Measurements from ENCODE around the gene RAD21L1.
"Not testable (repeated sequence)": the region's sequence is repeated elsewhere in the genome, so short reads cannot be mapped to it uniquely, and the experiment has no call there.

RAD21L1 gene

GRCh38 chr20:1224205-1224890 lies 1.5 kb upstream of the RAD21L1 start:
- no peak for DNase-seq (ENCODE audit: low read depth in 4 of 4, low spot score in 1 of 4)

GRCh38 chr20:1225263-1225782 lies 521 bp upstream of the RAD21L1 start:
- DNase-seq (ENCODE audit: low read depth in 4 of 4, low spot score in 1 of 4) = no peak

- no peak for DNase-seq (ENCODE audit: low read depth in 4 of 4, low spot score in 1 of 4)
Measured at GRCh38 chr20:1229541-1229940, 3.7 kb downstream of the RAD21L1 start.

GRCh38 chr20:1232286-1233111 lies 6.7 kb downstream of the RAD21L1 start:
- no peak for DNase-seq (ENCODE audit: low read depth in 4 of 4, low spot score in 1 of 4)

- no peak for DNase-seq (ENCODE audit: low read depth in 4 of 4, low spot score in 1 of 4)
Measured at GRCh38 chr20:1240549-1240948, 14.7 kb downstream of the RAD21L1 start.

- DNase-seq (ENCODE audit: low read depth in 4 of 4, low spot score in 1 of 4) = no peak
Measured at GRCh38 chr20:1241456-1241855, 15.6 kb downstream of the RAD21L1 start.

GRCh38 chr20:1242099-1242498 lies 16.3 kb downstream of the RAD21L1 start:
- DNase-seq (ENCODE audit: low read depth in 4 of 4, low spot score in 1 of 4) = no peak

GRCh38 chr20:1242530-1242929 lies 16.7 kb downstream of the RAD21L1 start:
- no peak for DNase-seq (ENCODE audit: low read depth in 4 of 4, low spot score in 1 of 4)

- DNase-seq (ENCODE audit: low read depth in 4 of 4, low spot score in 1 of 4) = no peak
Measured at GRCh38 chr20:1245578-1245977, 19.7 kb downstream of the RAD21L1 start.

GRCh38 chr20:1247689-1248088 lies 21.8 kb downstream of the RAD21L1 start:
- DNase-seq (ENCODE audit: low read depth in 4 of 4, low spot score in 1 of 4) = no peak

GRCh38 chr20:1250282-1250681 lies 24.4 kb downstream of the RAD21L1 start:
- DNase-seq (ENCODE audit: low read depth in 4 of 4, low spot score in 1 of 4) = not testable (repeated sequence)

GRCh38 chr20:1252416-1252815 lies 26.6 kb downstream of the RAD21L1 start:
- no peak for DNase-seq (ENCODE audit: low read depth in 4 of 4, low spot score in 1 of 4)

- DNase-seq (ENCODE audit: low read depth in 4 of 4, low spot score in 1 of 4) = no peak
Measured at GRCh38 chr20:1254254-1254653, 28.4 kb downstream of the RAD21L1 start.

GRCh38 chr20:1255675-1256074 lies 29.8 kb downstream of the RAD21L1 start:
- no peak for DNase-seq (ENCODE audit: low read depth in 4 of 4, low spot score in 1 of 4)

GRCh38 chr20:1263853-1264252 lies 38.0 kb downstream of the RAD21L1 start:
- DNase-seq (ENCODE audit: low read depth in 4 of 4, low spot score in 1 of 4) = no peak

GRCh38 chr20:1264727-1265126 lies 38.9 kb downstream of the RAD21L1 start:
- no peak for DNase-seq (ENCODE audit: low read depth in 4 of 4, low spot score in 1 of 4)

- no peak for DNase-seq (ENCODE audit: low read depth in 4 of 4, low spot score in 1 of 4)
Measured at GRCh38 chr20:1265226-1265915, 39.5 kb downstream of the RAD21L1 start.

- no peak for DNase-seq (ENCODE audit: low read depth in 4 of 4, low spot score in 1 of 4)
Measured at GRCh38 chr20:1265916-1266166, 40.0 kb downstream of the RAD21L1 start.

GRCh38 chr20:1266167-1266973 lies 40.5 kb downstream of the RAD21L1 start, which contains the start of gene SNPH:
SNPH (plus strand) TSS chr20:1266294; CDS start chr20:1296240, 29,946 bp downstream.
- DNase-seq (ENCODE audit: low read depth in 4 of 4, low spot score in 1 of 4) = peak; percentile 30 to 70 (median 50)

- no peak for DNase-seq (ENCODE audit: low read depth in 4 of 4, low spot score in 1 of 4)
Measured at GRCh38 chr20:1267161-1267560, 41.3 kb downstream of the RAD21L1 start.

- DNase-seq (ENCODE audit: low read depth in 4 of 4, low spot score in 1 of 4) = no peak
Measured at GRCh38 chr20:1267809-1268374, 42.0 kb downstream of the RAD21L1 start.
